Measurements from ENCODE around the gene RNU7-1.
A peak's percentile ranks its signal among the peaks of the same experiment; 100 is the strongest.

Gene RNU7-1

DNA sequence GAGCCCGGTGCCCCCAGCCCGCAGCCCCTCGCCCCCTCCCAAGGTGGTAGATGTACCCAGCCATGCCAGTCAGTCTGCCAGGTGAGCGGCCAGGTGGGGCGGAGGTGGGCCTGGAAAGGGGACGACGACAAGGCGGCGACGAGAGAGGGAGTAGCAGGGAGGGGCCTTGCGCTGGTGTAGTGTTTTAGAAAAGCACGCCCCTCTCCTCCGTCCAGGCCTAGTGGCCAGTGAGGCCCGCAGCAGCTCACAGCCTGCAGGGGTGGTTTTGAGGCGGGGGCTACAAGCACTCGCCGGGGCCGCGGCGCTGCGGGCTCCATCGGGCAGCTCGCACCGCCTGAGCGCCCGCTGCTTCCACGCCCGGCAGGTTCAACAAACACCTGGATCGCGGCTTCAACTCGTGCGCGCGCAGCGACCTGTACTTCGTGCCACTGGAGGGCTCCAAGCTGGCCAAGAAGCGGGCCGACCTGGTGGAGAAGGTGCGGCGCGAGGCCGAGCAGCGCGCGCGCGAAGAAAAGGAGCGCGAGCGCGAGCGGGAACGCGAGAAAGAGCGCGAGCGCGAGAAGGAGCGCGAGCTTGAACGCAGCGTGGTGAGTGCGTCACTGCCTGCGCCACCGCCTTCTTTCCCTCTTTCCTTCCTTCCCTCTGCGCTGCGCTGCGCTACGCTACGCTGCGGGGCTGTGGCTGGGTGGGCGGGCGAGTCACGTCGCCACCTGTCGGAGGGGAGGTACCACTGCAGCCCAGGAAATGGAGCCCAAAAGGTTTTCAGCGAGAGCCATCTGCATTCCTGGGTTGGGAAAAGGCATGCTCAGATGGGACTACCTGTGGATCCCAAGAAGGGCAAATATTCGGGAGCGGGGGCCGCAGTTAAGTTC, 5.9 kb upstream of the RNU7-1 start:
- peak; percentile 94 for DNase-seq (ENCODE audit: low spot score)

DNA sequence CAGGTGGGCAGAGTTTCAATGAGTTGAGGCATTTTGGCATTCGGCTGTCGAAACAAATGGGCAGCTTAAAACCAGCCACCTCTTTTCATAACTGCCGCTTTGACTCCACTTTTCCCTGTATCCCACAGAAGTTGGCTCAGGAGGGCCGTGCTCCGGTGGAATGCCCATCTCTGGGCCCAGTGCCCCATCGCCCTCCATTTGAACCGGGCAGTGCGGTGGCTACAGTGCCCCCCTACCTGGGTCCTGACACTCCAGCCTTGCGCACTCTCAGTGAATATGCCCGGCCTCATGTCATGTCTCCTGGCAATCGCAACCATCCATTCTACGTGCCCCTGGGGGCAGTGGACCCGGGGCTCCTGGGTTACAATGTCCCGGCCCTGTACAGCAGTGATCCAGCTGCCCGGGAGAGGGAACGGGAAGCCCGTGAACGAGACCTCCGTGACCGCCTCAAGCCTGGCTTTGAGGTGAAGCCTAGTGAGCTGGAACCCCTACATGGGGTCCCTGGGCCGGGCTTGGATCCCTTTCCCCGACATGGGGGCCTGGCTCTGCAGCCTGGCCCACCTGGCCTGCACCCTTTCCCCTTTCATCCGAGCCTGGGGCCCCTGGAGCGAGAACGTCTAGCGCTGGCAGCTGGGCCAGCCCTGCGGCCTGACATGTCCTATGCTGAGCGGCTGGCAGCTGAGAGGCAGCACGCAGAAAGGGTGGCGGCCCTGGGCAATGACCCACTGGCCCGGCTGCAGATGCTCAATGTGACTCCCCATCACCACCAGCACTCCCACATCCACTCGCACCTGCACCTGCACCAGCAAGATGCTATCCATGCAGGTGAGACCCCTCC, 5.0 kb upstream of the RNU7-1 start:
- DNase-seq (ENCODE audit: low spot score), result no peak

DNA sequence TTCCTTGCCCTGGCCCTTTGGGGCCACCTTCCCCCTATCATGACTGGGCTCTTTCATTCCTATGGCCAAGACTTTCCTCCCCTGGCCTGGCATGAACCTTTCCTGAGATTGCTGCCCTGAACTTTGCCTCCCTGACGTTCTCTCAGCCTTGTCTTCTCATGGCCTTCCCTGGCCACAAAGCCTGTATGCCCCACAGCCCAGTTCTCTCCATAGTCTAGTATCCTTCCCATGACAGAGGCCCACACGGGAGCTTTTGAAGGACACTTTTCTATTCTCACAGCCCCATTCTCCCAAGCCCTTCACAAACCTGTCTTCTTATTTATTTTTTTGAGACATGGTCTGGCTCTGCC, 4.5 kb upstream of the RNU7-1 start:
- DNase-seq (ENCODE audit: low spot score), result no peak

DNA sequence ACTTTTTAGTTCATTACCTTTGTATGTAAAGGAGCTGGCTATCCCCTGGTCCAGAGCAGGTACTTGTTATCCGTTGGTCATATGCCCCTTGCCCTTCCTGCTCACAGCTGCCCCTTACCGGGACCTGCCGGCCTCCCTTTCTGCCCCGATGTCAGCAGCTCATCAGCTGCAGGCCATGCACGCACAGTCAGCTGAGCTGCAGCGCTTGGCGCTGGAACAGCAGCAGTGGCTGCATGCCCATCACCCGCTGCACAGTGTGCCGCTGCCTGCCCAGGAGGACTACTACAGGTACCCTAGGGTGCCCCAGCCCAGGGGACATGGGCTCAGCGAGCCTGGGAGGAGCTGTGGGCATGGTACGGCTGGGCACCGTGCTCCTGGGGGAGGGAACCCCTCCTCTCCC, 2.3 kb upstream of the RNU7-1 start:
- DNase-seq (ENCODE audit: low spot score), result no peak

DNA sequence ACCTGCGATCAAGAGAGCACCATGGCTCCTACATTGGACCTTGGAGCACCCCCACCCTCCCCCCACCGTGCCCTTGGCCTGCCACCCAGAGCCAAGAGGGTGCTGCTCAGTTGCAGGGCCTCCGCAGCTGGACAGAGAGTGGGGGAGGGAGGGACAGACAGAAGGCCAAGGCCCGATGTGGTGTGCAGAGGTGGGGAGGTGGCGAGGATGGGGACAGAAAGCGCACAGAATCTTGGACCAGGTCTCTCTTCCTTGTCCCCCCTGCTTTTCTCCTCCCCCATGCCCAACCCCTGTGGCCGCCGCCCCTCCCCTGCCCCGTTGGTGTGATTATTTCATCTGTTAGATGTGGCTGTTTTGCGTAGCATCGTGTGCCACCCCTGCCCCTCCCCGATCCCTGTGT, 1.8 kb upstream of the RNU7-1 start:
- DNase-seq (ENCODE audit: low spot score), result no peak

DNA sequence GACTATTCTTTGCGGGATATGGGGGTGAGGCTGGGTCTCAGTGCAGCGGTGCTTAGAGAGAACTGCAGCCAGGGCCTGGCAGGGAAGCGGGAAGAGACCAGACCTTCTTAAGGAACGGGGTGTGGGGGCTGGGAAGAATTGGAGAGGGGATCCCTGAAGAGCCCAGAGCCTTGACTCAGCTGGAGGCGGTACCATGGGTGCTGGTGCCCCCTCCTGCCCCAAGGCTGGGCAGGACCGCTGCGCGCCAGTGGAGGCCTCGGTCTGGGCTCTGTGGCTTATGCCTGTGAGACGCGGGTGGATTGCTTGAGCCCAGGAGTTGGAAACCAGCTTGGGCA, 1.3 kb upstream of the RNU7-1 start:
- DNase-seq (ENCODE audit: low spot score), result no peak

DNA sequence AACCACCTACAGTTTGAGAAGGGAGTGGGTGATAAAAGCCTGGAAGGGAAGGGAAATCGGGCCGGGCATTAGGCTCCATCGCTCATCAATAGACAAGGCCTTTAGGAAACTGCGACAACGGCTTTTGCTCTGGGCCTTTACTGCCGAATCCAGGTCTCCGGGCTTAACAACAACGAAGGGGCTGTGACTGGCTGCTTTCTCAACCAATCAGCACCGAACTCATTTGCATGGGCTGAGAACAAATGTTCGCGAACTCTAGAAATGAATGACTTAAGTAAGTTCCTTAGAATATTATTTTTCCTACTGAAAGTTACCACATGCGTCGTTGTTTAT, 261 bp upstream of the RNU7-1 start:
- peak; percentile 85 for DNase-seq (ENCODE audit: low spot score)

DNA sequence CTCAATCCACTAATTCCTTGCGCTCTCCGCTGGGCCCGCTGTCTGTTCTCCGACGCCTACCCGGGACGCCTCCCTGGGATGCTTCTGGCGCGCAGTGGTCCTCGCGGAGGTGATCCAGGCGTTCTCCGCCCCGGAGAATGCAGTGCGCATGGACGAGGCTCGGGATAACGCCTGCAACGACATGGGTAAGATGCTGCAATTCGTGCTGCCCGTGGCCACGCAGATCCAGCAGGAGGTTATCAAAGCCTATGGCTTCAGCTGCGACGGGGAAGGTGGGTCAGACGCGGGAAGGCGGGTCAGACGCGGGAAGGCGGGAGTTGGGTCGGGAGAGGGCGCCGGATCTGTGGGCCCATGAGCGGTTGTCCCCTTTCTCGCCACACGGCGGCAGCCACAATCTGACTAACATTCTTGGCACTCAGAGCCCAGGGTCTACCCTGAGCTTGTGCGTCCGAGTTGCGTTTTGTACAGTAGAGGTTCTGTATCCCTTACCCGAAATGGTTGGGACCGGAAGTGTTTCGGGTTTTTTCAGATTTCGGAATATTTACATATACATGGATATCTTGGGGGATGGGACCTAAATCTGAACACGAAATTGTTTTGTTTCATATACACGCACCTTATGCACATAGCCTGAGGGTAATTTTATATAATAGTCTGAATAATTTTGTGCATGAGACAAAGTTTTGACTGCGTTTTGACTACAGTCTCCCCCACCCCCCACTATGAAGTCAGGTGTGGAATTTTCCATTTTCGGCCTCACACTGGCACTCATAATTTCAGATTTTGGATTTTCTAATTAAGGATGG, 968 bp downstream of the RNU7-1 start:
- DNase-seq (ENCODE audit: low spot score), result peak; percentile 95

DNA sequence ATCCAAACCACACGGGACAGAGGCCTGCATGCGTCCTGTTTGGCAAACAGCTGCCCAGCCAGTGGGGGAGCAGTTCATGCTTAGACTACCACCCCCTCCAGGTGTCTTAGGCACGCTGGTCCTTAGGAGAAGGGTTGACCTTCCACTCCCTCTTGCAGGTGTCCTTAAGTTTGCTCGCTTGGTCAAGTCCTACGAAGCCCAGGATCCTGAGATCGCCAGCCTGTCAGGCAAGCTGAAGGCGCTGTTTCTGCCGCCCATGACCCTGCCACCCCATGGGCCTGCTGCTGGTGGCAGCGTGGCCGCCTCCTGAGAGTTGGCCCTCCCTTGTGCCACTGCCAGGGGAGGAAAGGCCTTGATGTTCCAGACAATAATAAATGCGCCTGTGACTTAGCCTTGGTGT, 2.0 kb downstream of the RNU7-1 start:
- no peak for DNase-seq (ENCODE audit: low spot score)

DNA sequence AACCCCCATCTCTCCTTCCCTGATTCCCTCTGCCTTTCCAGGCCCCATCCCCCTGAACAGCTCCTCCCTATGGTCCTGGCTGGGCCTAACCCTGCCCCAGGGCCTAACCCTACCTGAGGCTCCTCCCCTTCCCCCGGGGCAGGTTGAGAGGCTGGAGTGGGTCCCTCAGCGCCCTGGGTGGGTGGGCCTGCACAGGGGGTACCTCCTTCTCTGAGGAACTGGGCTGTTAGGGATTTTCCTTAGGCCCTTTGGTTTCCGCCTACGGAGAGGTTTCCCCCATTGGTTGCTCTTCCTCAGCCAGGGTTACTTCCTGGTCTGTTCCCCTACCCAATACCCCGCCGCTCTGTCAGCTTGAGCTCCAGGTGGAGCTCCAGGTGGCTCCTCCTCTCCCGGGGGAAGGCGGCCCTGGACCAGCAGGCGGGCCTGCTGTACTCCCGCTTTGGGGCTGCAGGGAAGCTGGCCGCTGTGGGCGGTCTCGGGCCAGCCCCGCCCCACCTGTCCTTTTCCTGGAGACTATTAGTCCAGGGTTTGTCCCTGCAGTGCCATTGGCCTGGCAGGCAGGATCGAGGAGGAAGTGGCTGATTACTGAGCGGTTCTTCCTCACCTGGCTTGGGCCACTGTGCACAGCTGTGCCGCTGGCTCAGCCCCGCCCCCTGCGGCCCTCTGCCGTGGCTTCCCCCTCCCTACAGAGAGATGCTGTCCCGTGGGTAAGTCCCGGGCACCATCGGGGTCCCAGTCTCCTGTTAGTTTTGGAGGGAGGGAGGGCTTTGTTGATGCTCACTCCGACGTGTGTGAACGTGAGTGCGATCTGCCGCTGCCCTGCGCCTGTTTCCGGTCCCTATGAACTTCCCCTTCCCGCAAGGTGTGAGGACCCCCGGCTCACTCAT, 2.7 kb downstream of the RNU7-1 start:
- no peak for DNase-seq (ENCODE audit: low spot score)

DNA sequence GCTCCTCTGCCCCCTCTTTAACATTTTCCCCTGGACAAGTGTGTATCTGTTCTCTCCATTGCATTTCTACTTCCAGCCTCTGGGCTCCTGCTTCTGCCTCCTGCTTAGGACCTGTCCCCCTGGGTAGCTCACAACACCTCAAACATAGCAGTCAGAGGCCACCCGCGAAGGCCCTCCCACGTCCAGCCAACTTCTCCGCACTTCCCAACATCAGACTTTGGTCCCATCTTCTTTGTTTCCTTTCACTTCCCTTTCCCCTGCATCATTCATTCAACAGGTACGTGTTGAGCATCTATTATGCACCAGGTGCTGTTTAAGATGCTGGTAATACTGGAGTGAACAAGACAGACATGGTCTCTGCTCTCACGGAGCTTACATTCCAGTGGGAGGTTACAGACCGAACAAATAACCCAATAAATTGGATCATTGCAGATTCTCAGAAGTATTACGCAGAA, 3.3 kb downstream of the RNU7-1 start:
- DNase-seq (ENCODE audit: low spot score), result no peak

DNA sequence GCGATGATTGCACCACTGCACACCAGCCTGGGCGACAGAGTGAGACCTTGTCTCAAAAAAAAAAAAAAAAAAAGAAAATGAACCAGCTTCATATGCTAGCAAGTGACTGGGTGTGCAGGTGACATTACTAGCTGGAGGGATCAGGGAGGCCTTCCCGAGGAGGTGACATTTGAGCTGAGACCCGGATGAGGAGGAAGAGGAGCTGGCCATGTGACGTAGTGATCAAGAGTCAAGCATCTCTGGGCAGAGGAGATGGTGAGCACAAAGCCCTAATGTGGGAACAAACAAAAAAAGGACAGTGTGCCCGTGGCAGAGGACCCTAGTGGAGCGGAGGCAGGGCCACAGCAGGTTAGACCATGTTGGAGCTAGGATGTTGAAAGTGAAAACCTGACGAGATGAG, 4.0 kb downstream of the RNU7-1 start:
- no peak for DNase-seq (ENCODE audit: low spot score)

DNA sequence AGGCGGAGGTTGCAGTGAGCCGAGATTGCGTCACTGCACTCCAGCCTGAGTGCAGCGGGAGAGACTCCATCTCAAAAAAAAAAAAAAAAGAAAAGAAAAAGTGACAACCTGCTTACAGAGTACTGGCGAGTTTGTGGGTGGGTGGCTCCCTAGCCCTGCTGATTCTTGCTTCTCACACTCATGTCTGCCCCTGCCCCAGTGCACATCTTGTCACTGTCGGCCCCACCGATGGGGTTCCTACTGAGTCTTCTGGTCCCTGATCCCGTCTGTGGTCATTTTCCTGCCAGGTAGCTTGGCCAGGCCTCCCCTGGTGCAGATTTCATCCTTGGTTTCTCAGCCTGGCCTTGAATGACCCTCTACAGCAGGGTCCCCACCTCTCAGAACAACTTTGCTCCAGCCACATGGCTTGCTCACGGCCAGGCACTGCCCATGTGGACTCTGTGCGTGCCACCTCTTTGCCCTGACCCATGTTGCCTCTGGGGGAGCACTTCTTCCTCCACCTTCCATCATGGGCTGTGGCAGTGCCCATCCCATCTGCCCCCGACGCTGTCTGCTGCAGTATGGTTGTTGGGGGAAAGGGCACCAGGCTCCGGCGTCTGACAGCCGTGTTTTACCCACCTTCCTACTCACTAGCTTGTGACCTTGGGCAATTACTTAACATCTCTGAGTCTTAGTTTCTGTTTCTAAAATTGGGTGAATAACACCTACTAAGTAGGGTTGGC, 5.4 kb downstream of the RNU7-1 start:
- no peak for DNase-seq (ENCODE audit: low spot score)

DNA sequence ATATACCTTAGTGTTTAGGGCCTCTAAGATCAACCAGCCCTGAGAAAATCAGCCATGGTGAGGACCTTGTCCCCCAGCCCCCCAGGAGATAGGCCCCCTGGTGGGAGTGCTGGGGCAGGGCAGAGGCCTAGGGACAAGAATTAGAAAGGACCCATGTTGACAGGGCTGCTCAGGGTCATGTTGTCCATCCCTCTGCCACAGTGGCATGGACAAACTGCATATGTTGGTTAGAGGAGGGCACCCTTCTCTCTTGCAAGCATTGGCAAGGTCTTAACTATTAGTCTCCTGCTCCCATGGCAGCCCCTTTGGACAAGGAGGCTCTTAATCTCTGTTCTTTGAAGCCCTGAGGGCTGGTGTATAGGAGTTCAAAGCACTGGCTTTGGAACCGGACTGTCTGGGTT, 6.8 kb downstream of the RNU7-1 start:
- DNase-seq (ENCODE audit: low spot score), result no peak

DNA sequence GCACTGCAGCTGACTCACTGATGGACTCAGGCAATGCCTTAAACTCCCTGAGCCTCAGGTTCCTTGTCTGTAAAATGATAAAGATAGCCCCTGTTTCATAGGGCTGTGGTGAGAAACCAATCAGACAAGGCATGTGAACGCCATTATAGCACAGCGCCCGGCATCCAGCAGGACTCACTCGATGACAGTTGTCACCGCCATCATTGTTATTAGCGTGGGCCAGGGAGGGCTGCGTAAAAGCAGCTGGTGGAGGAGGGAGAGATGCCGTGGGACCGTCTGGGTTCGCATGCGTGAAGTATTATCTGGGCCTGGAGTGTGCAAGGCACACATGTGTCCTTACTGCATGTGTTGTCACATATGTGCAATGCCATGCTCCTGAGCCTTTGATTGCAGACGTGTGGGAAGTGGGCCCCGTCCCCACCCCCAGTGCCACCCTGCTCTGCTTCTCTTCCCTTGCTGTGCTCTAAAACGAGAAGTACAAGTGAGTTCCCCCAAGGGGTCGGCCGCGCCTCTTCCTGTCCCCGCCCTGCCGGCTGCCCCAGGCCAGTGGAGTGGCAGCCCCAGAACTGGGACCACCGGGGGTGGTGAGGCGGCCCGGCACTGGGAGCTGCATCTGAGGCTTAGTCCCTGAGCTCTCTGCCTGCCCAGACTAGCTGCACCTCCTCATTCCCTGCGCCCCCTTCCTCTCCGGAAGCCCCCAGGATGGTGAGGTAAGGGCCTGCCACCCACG, 7.4 kb downstream of the RNU7-1 start, which contains the start of gene PTPN6:
PTPN6 (plus strand) TSS at position 546 of the 730 bp plus-strand sequence; CDS start at position 703, 157 bp downstream.
- DNase-seq (ENCODE audit: low spot score), result no peak

DNA sequence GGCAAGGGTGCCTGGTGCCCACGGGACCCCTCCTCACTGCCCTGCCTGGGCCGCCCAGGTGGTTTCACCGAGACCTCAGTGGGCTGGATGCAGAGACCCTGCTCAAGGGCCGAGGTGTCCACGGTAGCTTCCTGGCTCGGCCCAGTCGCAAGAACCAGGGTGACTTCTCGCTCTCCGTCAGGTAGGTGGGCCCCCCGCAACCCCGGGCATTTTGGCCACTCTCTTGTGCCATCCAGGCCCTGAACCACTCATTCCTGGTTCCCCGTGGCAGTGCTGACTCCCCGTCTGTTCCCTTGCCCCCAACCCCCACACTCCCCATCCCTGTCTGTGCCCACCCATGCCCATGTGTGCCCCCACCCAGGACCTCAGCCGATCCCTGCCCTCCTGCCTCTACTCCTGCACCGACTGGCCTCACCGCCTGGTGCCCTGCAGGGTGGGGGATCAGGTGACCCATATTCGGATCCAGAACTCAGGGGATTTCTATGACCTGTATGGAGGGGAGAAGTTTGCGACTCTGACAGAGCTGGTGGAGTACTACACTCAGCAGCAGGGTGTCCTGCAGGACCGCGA, 8.0 kb downstream of the RNU7-1 start:
- no peak for DNase-seq (ENCODE audit: low spot score)

DNA sequence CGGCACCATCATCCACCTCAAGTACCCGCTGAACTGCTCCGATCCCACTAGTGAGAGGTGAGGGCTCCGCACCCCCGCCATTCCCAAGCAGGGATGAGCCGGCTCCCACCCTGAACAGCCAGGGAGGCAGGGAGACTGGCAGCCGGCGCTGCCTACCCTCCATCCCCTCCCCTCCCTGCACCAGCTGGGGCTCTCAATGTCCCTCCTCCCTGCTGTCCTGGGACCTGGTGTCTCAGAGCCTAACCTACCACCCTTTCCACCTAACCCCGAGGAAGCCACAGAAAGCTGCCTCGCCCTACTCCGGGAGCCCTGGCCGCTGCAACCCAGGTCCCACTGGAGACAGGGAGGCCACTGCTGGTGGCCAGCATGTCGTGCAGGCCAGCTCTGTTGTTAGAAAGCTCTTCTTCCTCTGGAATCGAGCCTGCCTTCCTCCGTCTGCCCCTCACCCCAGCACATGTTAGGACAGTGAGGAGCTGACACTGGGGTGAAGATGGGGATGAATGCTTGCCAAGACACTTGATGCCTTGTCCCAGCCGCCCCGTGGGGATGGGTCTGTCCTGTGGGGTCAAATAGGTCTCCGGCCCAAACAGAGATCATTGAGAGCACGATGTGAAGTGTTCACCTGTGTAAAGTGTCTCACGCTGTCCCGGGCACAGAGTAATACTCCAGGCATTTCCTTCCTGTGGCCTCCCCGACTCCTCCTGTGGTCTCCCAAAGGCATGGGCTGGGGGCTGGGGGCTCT, 8.7 kb downstream of the RNU7-1 start:
- DNase-seq (ENCODE audit: low spot score), result no peak

DNA sequence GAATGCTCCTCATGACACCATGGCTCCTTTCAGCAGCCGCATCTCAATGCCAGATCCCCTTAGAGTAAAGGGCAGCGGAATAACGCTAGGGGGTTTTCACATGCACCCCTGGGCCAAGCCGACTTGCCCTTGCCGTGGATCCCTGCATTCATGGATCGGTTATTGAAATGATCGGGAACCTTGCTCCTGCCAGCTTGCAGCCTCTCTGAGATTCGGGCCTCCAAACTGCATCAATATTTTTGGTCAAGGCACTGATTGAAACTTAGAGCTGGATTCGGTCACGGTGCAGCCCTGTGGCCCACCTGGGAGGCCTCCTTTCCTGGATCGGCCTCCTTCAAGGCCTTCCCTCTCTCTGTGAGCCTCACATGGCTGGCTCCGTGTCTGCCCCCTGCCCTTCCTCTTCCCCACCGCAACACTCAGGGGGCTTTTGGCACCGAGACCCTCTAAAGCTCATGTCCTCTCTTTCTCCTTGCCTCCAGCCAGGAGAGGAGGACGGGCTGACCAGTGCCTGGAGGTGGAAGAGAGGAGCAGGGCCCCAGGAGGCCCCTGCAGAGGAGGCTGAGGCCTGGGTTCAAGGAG, 9.3 kb downstream of the RNU7-1 start:
- DNase-seq (ENCODE audit: low spot score), result no peak
